ENCODE measurements around the gene CHST9. TPM values are rescaled to one million over a fixed set of nuclear protein-coding genes. Genes with fewer than 3 reads are reported as not detected.
A peak's percentile ranks its signal among the peaks of the same experiment; 100 is the strongest.

The CHST9 gene
- total and polyA plus RNA-seq, 12 donors, result 0.22 to 11.8 (median 4.0) TPM

DNA sequence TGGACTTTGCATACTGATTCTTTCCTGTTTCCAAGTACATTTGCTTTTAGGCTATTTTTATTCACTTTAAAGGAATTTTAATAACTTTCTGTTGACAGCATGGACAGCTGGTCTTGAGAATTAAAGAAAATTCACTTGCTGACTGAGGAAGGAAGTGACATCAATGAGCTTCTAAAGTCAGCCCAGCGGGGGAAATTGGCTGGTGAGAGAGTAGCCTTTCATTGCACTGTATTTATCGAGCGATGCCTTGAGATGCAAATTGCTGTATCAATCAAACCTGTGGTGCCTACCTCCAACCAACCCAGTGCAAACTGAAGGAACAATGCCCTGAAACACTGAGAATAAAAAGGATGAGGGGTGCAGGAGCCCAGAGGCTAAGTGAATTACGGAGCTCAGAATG lies 228.2 kb downstream of the CHST9 start:
- TF ChIP-seq, protein P1, sequence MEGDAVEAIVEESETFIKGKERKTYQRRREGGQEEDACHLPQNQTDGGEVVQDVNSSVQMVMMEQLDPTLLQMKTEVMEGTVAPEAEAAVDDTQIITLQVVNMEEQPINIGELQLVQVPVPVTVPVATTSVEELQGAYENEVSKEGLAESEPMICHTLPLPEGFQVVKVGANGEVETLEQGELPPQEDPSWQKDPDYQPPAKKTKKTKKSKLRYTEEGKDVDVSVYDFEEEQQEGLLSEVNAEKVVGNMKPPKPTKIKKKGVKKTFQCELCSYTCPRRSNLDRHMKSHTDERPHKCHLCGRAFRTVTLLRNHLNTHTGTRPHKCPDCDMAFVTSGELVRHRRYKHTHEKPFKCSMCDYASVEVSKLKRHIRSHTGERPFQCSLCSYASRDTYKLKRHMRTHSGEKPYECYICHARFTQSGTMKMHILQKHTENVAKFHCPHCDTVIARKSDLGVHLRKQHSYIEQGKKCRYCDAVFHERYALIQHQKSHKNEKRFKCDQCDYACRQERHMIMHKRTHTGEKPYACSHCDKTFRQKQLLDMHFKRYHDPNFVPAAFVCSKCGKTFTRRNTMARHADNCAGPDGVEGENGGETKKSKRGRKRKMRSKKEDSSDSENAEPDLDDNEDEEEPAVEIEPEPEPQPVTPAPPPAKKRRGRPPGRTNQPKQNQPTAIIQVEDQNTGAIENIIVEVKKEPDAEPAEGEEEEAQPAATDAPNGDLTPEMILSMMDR (IDR thresholded peaks at IDR 0.05), result no peak
- H3K36me3 ChIP-seq, result no peaks in the 10 kb centered on the region
- no peak for DNase-seq
- no peak overlapping the region for H3K27ac ChIP-seq
- H3K4me3 ChIP-seq, result no peak overlapping the region
- 30% methylated on average over 4 of the region's 4 CpGs for WGBS, 2 donors
- no peaks in the 10 kb centered on the region for H3K9me3 ChIP-seq
- no peaks in the 10 kb centered on the region for H3K27me3 ChIP-seq
- ATAC-seq, result peak in 1 of 8 donors; percentile 55
- peaks cover 0 to 16% (median 4%) of the 10 kb centered on the region in 9 donors for H3K4me1 ChIP-seq
- intact Hi-C loops (cut with DNase I), result loop anchor here in 2 of 10 donors (5.0 to 10.0 kb wide), 2 partner anchors 125 to 332 kb away; no protein-coding TSS in a partner anchor

DNA sequence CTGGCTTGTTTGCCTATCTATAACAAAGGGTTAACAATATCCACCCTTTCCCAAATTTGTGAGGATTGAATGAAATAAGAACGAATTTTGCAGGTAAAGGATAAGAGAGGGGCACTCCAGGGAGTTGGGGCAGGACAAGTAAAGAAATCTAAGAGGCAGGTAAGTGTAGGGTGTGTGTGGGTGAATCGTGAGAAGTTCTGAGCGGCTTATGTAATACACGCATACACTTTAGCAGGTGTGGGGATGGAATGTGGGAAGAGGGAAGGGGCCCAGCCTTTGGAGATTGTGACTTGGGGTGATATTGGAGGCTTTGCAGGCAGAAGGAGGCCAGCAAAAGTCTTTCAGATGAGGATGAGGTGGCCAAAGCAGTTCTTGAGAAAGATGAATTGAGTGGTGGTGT lies 236.4 kb downstream of the CHST9 start:
- H3K36me3 ChIP-seq, result no peaks in the 10 kb centered on the region
- intact Hi-C loops (cut with DNase I), result no loop called here
- TF ChIP-seq, protein P1 (IDR thresholded peaks at IDR 0.05), result no peak
- no peak for ATAC-seq
- H3K27ac ChIP-seq, result no peak overlapping the region
- no peaks in the 10 kb centered on the region for H3K27me3 ChIP-seq
- DNase-seq, result no peak
- H3K9me3 ChIP-seq, result peaks cover 0 to 9% (median 0%) of the 10 kb centered on the region in 11 donors
- H3K4me1 ChIP-seq, result no peaks in the 10 kb centered on the region
- H3K4me3 ChIP-seq, result no peak overlapping the region
- WGBS, 2 donors, result 80 to 84% methylated on average over 4 of the region's 4 CpGs

DNA sequence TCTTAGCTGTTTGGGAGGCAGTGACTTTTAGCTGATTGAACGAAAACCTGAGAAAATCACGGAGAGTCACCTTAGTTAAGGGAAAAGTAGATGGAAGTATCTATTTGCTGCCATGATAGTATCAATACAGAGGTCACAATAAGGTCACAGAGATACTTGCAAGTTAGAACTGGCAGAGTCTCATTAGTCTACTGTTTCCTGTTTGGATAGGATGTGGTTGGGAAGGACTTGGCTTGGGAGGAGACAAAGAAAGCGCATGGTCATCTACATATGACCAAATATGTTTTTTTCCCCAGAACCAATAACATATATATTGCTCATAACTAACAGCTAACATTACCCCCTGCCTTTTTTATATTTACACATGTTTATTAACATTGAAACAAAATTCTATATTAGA lies 241.2 kb downstream of the CHST9 start:
- no peaks in the 10 kb centered on the region for H3K27me3 ChIP-seq
- peaks cover 0 to 4% (median 0%) of the 10 kb centered on the region in 9 donors for H3K4me1 ChIP-seq
- no peaks in the 10 kb centered on the region for H3K36me3 ChIP-seq
- no peak overlapping the region for H3K4me3 ChIP-seq
- TF ChIP-seq, protein P1 (IDR thresholded peaks at IDR 0.05), result no peak
- ATAC-seq, result no peak
- WGBS, 2 donors, result 81 to 90% methylated on average over 3 of the region's 3 CpGs
- H3K9me3 ChIP-seq, result peaks cover 0 to 9% (median 0%) of the 10 kb centered on the region in 11 donors
- DNase-seq, result no peak
- intact Hi-C loops (cut with DNase I), result no loop called here
- no peak overlapping the region for H3K27ac ChIP-seq

DNA sequence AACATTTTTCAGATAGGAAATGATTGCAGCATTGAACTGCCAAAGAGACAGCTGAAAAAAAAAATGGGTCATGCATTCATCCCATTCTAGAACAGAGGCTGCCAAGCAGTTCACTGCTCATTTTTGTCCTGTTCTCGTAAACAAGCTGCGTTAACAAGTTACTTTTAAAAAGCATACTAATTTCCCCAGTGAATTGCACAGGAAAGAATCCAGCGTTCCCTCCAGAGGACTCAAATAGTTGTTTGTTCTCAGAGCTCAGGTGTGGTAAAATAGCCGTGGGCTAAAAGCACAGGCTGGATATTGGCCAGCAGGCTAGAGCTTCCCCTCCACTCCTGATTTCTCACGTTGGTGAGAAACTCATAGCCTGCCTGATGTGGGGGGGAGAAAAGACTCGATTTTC lies 243.5 kb downstream of the CHST9 start:
- H3K4me3 ChIP-seq, result no peak overlapping the region
- no peaks in the 10 kb centered on the region for H3K27me3 ChIP-seq
- H3K4me1 ChIP-seq, result peaks cover 0 to 4% (median 0%) of the 10 kb centered on the region in 9 donors
- ATAC-seq (no peak), DNase-seq (no peak)
- intact Hi-C loops (cut with DNase I), result no loop called here
- TF ChIP-seq, protein P1 (IDR thresholded peaks at IDR 0.05), result no peak
- H3K9me3 ChIP-seq, result no peaks in the 10 kb centered on the region
- H3K36me3 ChIP-seq, result no peaks in the 10 kb centered on the region
- H3K27ac ChIP-seq, result no peak overlapping the region
- WGBS, 2 donors, result 40 to 53% methylated on average over 6 of the region's 6 CpGs
